ENCODE measurements around the gene ARG1. TPM values are rescaled to one million over a fixed set of nuclear protein-coding genes. Genes with fewer than 3 reads are reported as not detected.

Gene ARG1
- total RNA-seq, 1 experiment from 2014 or later: not detected

GRCh38 chr6:131561925-131562707, 10.9 kb upstream of the ARG1 start:
- Histone ChIP-seq H3K4me3 (no peak overlapping the region), H2AFZ (no peak overlapping the region), H3K9me3 (ENCODE audit: insufficient read depth, low read depth) (no peaks in the 10 kb centered on the region), H3K27me3 (ENCODE audit: insufficient read depth, low read depth) (no peaks in the 10 kb centered on the region), H3K4me1 (replicated peaks; ENCODE audit: insufficient read depth) (no peaks in the 10 kb centered on the region), H3F3A (ENCODE audit: insufficient read depth, low read depth) (no peaks in the 10 kb centered on the region), H3K79me2 (ENCODE audit: low read depth) (no peaks in the 10 kb centered on the region), H4K20me1 (ENCODE audit: insufficient read depth) (no peaks in the 10 kb centered on the region), H3K4me2 (no peak overlapping the region), H3K36me3 (ENCODE audit: low read depth) (no peaks in the 10 kb centered on the region), H3K27ac (no peak overlapping the region), H3K9me2 (ENCODE audit: insufficient read depth) (no peaks in the 10 kb centered on the region)
- ChIA-PET POLR2A (ENCODE audit: unreplicated experiment) (no interaction called here), CTCF (no interaction called here)
- no peak for TF ChIP-seq CTCF (conservative IDR thresholded peaks at IDR 0.05)
- TF ChIP-seq EZH2 (IDR thresholded peaks at IDR 0.05; ENCODE audit: low read depth): no peak
- intact Hi-C loops (cut with micrococcal nuclease; ENCODE audit: unreplicated experiment): no loop called here
- BruUV-seq (replicated peaks): no TSS peak
- no peak for DNase-seq

DNA sequence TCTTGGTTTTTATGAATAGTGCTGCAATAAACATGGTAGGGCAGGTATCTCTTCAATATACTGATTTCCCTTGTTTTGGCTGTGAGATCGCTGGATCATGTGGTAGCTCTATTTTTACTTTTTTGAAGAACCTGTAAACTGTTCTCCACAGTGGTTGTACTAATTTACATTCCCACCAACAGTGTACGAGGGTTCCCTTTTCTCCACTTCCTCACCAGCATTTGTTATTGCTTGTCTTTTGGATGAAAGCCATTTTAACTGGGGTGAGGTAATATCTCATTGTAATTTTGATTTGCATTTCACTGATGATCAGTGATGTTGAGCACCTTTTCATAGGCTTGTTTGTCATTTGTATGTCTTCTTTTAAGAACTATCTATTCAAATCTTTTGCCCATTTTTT, 8.0 kb upstream of the ARG1 start:
- H2AFZ ChIP-seq: no peak overlapping the region
- no peaks in the 10 kb centered on the region for H3K9me2 ChIP-seq (ENCODE audit: insufficient read depth)
- no TSS peak for BruUV-seq (replicated peaks)
- H4K20me1 ChIP-seq (ENCODE audit: insufficient read depth): no peaks in the 10 kb centered on the region
- H3F3A ChIP-seq (ENCODE audit: insufficient read depth, low read depth): no peaks in the 10 kb centered on the region
- no peak overlapping the region for H3K4me3 ChIP-seq
- H3K9me3 ChIP-seq (ENCODE audit: insufficient read depth, low read depth): no peaks in the 10 kb centered on the region
- H3K4me2 ChIP-seq: no peak overlapping the region
- H3K4me1 ChIP-seq (replicated peaks; ENCODE audit: insufficient read depth): no peaks in the 10 kb centered on the region
- TF ChIP-seq CTCF (conservative IDR thresholded peaks at IDR 0.05) (no peak), EZH2 (IDR thresholded peaks at IDR 0.05; ENCODE audit: low read depth) (no peak)
- no peak for DNase-seq
- H3K27ac ChIP-seq: no peak overlapping the region
- no peaks in the 10 kb centered on the region for H3K79me2 ChIP-seq (ENCODE audit: low read depth)
- no peaks in the 10 kb centered on the region for H3K27me3 ChIP-seq (ENCODE audit: insufficient read depth, low read depth)
- H3K36me3 ChIP-seq (ENCODE audit: low read depth): no peaks in the 10 kb centered on the region
- ChIA-PET CTCF (no interaction called here), POLR2A (ENCODE audit: unreplicated experiment) (no interaction called here)
- intact Hi-C loops (cut with micrococcal nuclease; ENCODE audit: unreplicated experiment): no loop called here

DNA sequence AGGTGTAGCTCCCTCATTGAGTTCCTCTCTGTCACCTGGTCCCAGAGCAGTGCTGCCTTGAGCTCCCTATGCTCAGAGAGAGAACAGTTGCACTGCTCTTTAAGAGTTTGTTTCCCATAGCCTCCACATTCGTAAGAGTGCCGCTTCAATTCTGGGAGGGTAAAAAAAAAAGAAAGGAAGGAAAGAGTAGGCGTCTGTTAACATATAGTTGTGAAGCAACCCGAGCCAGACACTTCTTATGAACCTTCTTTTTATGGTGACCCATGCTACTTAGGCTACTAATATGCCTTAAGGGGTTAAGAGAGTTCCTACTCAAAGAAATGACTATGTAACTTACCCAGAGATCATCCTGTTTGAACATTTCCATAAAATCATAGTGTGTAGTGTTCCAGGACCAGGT, 4.3 kb upstream of the ARG1 start:
- DNase-seq: no peak
- Histone ChIP-seq H4K20me1 (ENCODE audit: insufficient read depth) (no peaks in the 10 kb centered on the region), H3K9me2 (ENCODE audit: insufficient read depth) (no peaks in the 10 kb centered on the region), H3K4me1 (replicated peaks; ENCODE audit: insufficient read depth) (no peaks in the 10 kb centered on the region), H3K36me3 (ENCODE audit: low read depth) (no peaks in the 10 kb centered on the region), H3K27ac (no peak overlapping the region), H3F3A (ENCODE audit: insufficient read depth, low read depth) (no peaks in the 10 kb centered on the region), H3K27me3 (ENCODE audit: insufficient read depth, low read depth) (no peaks in the 10 kb centered on the region), H2AFZ (no peak overlapping the region), H3K4me2 (no peak overlapping the region), H3K79me2 (ENCODE audit: low read depth) (no peaks in the 10 kb centered on the region), H3K4me3 (no peak overlapping the region), H3K9me3 (ENCODE audit: insufficient read depth, low read depth) (no peaks in the 10 kb centered on the region)
- TF ChIP-seq CTCF (conservative IDR thresholded peaks at IDR 0.05) (no peak), EZH2 (IDR thresholded peaks at IDR 0.05; ENCODE audit: low read depth) (no peak)
- POLR2A ChIA-PET (ENCODE audit: unreplicated experiment): no interaction called here
- no TSS peak for BruUV-seq (replicated peaks)
- intact Hi-C loops (cut with micrococcal nuclease; ENCODE audit: unreplicated experiment): no loop called here
- CTCF ChIA-PET: no interaction called here
